Ammon's horn (tissue), 1 donor: ENCODE results near the gene ABCC4.
A peak's percentile ranks its signal among the peaks of the same experiment; 100 is the strongest.
"Not testable (repeated sequence)": the region's sequence is repeated elsewhere in the genome, so short reads cannot be mapped to it uniquely, and the experiment has no call there.

ENCODE experiments used
- DNase-seq: peaks from one replicate; pipeline ENCODE4 v3.0.0-alpha.2; 2016; ENCODE audit warnings: low spot score

Gene ABCC4

DNA sequence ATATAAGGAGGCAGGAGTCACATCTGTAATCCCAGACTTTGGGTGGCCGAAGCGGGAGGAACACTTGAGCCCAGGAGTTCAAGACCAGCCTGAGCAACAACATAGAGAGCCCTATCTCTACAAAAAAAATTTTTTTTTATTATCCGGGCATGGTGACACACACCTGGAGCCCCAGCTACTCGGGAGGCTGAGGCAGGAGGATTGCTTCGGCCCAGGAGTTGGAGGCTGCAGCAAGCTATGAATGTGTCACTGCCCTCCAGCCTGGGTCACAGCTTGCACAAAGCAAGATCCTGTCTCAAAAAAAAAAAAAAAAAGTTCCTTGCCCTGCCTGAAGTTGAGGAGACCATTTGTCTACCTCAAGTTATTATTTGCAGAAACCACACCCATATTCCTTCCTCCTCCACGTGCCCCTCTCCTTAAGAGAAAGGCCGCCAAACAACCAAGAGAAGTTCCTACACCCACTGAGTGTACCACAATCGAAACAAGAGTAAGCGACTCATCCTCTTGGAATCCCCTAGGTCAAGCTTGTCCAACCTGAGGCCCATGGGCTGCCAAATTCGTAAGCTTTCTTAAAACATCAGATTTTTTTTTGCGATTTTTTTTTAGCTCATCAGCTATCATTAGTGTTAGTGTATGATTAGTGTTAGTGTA, 2.2 kb downstream of the ABCC4 start:
- DNase-seq = no peak

DNA sequence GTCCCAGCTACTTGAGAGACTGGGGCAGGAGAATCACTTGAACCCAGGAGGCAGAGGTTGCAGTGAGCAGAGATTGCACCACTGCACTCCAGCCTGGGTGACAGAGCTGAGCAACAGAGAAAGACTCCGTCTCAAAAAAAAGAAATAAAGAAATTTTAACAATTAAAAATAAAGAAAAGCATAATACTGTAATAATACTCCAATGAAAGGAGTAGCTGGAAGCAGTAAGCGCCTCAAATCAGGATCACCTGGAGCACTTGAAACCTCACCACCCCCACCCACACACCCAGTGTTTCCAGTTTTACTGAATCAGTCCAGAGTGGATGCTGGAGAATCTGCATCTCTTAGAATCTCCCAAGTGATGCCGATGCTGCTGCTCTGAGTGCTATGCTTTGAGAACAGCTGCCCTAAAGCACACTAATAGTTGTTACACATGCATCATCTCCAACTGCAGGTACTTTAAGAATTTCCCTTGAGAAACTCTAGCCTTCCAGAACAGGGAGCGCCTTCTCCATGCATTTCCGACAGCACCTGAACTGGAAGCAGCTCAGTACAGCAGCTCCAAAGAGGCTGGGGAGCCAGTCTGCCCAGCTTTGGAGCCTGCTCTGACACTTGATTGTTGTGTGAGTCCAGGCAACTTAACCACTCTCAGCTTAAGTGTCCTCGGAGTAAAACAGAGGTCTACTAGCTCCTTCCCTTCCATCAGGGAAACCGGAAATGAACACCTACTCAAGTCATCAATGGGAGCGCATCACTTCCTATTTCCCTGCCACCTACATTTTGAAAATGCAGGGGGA, 2.9 kb downstream of the ABCC4 start:
- DNase-seq = no peak

DNA sequence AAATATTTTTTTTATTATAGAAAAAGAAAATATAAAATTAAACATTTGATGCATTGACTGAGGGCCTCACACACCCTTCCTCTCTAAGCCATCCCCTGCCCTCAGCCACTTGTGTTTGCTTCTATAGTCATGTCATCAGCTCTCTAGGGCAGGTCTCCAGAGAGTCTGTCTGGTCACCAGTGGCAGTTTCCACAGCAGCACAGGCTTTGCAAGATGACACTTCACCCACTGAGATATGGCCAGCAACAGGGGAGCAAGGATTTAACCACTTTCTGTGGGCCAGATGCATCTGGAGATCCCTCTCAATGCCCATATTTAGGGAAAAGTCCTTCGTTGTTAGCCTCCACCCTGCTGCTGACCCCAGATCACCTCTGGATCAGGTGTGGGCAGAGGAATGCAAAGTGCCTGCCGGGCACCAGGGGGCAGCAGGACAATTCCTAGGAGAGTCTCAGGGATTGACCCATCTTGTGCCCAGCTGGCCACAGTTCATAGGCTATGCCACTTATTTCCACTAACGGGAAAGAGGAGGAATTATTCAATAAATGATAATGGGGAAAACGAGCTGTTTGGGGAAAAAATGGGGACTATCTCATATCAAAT, 4.8 kb downstream of the ABCC4 start:
- DNase-seq = peak; percentile 41

DNA sequence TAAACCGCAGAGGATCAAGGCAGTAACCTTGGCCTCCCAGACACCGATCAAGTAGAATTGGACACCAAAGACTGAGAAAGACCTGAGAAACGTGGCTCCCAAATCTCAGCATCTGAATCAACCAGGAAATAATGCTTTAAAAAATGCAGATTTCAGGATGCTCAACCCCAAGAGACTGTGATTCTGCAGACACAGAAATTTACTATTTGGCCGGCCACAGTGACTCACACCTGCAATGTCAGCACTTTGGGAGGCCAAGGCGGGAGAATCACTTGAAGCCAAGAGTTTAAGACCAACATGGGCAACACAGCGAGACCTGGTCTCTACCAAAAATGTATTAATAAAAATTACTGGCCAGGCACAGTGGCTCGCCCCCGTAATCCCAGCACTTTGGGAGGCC, 6.2 kb downstream of the ABCC4 start:
- DNase-seq = no peak

DNA sequence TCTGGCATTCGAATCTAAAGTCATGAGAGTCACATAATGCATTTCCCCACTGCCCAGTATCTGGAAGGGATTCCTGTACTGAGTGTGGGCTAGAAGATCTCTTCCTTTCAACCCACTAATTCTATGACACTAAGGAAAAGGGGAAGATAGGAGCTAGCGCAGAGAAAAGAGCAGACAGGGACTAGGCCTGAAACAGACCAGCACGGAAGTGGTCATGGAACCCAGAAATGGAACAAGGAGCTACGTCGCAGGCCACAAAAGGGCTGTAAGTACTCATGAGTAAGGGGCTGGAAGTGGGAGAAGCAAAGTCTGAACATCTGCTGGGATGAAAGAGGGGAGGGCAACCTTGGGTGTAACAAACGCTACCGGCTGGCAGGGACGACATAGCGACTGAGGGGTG, 8.6 kb downstream of the ABCC4 start:
- DNase-seq = peak; percentile 70

DNA sequence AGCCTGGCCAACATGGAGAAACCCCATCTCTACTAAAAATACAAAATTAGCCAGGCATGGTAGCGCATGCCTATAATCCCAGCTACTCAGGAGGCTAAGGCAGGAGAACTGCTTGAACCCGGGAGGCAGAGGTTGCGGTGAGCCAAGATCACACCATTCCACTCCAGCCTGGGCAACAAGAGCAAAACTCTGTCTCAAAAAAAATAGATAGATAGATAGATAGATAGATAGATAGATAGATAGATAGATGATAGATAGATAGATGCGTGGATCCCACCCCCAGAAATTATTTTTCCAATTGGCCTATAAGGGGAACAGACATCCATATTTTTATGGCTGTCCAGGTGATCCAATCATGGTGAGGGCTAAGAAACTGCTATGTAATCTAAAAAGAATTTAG, 11.3 kb downstream of the ABCC4 start:
- not testable (repeated sequence) for DNase-seq

DNA sequence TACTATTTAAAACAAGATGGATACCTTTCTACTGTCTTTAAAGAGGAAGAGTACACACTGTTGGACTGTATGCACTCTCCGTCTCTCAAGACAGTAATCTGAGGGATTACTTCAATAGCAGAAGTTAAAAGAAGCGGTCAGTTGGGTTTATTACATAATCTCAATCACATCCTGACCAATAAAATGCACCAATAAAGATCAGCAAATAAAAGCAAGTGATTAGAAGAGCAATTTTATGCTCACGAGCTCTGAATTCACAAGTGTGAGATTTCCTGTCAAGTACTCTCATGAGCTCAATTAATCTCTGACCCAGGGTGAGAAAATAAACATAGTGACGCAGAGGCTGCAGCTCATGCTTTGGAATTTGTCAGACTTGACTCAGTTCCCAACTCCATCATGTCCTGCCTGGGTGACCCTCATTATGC, 12.2 kb downstream of the ABCC4 start:
- DNase-seq = no peak

DNA sequence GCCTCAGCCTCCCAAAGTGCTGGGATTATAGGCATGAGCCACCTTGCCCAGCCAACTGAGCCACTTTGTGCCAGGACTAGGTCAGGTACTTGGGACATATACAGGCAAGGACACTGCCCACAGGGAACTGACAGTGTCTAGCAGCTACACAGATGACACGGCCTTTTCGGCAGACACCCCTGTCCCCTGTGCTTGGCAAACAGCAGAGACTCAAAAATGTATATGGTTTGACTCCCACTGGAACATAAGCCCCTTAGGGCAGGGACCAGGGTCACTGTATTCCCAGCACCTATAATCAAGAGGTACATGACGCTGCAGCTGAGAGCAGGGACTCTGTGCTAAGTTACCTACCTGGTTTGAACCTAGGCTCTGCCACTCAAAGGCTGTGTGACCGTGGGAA, 16.8 kb downstream of the ABCC4 start:
- DNase-seq = no peak

DNA sequence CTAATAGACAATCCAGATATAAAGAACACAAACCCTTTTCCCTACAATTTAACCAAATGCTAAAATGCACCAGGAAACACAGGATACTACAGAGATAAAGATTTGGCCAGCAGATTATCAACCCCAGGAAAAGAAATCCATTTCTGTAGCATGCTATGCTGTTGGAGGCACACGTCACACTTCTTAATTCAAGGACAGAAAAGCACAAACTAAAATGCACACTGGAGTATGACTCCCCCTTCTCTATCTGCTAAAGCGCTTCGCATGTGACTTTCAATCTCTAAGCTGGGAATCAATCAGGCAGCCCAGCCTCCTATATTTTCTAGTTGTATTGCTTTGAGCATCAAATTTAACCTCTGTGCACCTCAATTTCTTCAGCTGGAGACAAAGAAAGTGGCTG, 22.2 kb downstream of the ABCC4 start:
- DNase-seq = no peak

DNA sequence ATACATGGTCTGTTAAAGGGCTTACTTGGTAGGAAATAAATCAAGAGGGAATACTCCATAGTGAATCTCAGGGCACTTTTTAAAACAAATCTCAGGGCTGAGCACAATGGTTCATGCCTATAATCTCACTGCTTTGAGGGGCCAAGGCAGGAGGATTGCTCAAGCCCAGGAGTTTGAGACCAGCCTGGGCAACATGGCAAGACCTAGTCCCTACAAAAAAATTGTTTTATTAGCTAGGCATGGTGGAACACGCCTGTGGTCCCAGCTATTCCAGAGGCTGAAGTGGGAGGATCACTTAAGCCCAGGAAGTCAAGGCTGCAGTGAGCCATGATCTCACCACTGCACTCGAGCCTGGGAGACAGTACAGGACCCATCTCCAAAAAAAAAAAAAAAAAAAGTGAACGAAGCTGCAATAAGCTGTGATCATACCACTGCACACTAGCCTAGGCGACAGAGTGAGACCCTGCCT, 25.2 kb downstream of the ABCC4 start:
- DNase-seq = no peak

DNA sequence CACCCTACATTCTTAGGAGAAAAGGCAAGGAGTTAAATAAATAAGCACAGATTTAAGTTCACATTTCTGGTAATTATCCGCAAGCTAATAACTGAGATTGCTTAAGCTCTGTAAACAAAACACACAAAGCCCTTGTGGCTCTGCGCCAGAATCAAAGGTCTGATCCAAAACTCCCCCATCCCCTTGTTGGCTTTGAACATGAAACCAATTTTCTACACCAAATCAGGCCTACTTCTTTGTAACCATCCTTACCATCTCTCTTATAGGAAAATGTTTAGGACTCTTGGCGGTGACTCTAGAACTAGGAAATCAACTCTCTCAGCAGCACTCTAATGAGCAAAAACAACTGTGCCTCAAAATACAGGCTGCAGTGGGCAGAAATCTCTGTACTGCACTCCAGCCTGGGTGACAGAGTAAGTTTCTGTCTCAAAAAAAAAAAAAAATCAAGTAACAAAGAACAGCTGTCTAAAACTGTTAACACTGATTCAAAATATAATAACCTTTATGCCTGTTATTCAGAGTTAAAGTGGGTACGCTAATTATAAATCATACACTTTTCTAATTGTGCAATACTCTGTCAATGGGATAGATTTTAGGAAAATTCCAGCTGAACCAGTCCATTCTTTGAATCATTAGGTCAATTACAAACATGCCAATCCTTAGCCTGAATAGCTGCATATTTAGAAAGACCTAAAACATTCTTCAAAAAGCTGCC, 25.8 kb downstream of the ABCC4 start:
- DNase-seq = no peak

DNA sequence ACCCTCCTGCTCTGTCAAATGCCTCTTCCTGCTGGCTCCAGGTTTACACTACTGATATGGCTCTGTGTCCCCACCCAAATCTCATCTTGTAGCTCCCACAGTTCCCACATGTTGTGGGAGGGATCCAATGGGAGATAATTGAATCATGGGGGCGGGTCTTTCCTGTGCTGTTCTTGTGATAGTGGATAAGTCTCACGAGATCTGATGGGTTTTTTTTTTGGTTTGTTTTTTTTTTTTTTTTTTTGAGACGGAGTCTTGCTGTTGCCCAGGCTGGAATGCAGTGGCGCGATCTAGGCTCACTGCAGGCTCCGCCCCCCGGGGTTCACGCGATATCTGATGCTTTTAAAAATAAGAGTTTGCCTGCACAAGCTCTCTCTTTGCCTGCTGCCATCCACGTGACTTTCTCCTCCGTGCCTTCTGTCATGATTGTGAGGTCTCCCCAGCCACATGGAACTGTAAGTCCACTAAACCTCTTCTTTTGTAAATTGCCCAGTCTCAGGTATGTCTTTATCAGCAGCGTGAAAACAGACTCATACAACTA, 27.6 kb downstream of the ABCC4 start:
- not testable (repeated sequence) for DNase-seq

DNA sequence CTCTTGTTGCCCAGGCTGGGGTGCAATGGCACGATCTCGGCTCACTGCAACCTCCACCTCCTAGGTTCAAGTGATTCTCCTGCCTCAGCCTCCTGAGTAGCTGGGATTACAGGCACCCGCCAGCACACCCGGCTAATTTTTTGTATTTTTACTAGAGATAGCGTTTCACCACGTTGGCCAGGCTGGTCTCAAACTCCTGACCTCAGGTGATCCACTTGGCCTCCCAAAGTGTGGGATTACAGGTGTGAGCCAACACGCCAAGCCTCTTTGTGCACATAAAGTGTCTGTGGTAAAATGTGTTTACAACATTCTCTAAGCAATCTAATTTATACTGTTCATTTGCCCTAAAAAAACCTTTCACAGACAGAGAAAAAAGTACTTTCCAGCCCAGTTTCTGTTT, 29.2 kb downstream of the ABCC4 start:
- DNase-seq = not testable (repeated sequence)

DNA sequence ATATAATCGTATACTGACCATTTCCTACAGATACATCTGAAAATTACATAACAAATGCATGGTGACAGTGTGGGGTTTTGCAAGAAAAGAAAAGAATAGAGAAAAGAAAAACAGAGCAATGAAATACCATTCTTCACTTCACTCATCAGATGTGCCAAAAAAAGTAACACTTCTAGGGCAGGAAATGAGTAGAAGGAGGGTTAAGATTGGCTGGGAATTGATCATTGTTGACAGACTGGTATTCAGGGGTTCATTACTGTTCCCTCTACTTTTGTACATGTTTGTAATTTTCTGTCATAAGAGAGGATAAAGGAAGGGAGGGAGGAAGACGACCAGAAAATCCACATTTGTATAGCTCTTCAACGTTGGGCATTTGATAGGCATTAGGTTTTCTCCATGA, 31.5 kb downstream of the ABCC4 start:
- no peak for DNase-seq

DNA sequence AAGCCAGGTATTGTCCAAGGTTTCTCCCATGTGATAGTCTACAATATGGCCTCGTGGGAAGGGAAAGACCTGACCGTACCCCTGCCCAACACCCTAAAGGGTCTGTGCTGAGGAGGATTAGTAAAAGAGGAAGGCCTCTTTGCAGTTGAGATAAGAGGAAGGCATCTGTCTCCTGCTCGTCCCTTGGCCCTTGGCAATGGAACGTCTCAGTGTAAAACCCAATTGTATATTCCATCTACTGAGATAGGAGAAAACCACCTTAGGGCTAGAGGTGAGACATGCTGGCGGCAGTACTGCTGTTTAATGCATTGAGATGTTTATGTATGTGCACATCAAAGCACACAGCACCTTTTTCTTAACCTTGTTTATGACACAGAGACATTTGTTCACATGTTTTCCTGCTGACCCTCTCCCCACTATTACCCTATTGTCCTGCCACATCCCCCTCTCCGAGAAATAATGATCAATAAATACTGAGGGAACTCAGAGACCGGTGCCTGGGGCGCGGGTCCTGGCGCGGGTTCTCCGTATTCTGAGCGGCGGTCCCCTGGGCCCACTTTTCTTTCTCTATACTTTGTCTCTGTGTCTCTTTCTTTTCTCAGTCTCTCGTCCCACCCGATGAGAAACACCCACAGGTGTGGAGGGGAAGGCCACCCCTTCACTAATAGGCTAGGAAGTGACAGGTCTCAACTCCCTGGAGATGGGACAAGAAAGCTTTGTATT, 32.7 kb downstream of the ABCC4 start:
- not testable (repeated sequence) for DNase-seq

DNA sequence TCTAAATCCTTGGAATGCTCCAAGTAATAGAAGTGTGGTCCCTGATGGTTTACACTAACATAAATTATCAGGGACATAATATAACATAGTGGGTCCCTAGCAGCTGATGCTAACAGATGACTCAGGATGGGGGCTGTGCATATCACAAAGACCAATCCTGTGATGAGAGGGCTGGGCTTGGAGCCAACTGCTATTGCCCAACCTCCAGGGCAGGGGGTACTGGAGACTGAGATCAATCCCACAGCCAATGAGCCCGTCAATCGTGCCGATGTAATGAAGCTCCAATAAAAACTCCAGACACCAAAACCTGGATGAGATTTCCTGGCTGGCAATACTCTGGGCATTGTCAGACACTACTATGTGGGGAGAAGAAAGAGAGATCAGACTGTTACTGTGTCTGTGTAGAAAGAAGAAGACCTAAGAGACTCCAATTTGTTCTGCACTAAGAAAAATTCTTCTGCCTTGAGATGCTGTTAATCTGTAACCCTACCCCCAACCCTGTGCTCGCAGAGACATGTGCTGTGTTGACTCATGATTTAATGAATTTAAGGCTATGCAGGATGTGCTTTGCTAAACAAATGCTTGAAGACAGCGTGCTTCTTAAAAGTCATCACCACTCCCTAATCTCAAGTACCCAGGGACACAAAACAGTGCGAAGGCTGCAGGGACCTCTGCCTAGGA, 33.4 kb downstream of the ABCC4 start:
- DNase-seq = no peak

DNA sequence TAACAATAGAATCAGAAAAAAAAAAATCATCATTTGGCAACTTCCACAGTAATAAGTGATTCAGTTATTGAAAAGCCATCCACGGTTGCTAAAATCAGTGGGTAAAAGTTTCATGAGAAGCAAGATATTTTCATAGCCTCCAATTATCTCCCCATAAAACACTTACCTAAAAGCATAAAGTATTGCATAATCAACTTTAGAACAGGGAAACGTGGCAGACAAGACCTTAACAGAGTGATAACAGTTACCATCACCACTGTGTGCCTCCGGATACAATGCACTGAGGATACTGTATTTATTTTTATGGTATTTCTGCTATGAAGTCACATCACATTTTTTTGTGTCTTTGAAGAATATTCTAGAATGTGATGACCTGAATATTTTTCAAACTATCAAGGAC, 37.0 kb downstream of the ABCC4 start:
- no peak for DNase-seq

DNA sequence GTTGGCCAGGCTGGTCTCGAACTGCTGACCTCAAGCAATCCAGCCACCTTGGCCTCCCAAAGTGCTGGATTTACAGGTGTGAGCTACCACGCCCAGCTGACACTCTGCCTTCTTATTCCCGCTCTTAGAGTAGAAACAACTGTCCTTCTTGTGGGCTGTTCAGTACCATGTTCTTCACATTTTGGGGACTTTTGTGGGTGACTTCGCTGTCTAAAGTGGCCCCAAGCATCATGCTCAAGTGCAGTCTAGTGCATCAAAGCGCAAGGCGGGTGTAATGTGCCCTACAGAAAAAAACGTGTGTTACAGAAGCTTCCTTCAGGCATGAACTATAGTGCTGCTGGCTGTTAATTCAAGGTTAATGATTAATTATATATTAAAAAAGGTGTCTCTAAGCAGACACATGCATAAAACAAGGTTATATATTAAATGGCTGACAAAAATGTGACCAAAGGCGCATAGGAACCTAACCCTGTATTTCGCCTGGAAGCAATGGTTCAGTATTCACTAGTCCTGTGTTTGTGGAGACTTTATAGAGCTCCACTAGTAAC, 38.3 kb downstream of the ABCC4 start:
- DNase-seq = no peak

DNA sequence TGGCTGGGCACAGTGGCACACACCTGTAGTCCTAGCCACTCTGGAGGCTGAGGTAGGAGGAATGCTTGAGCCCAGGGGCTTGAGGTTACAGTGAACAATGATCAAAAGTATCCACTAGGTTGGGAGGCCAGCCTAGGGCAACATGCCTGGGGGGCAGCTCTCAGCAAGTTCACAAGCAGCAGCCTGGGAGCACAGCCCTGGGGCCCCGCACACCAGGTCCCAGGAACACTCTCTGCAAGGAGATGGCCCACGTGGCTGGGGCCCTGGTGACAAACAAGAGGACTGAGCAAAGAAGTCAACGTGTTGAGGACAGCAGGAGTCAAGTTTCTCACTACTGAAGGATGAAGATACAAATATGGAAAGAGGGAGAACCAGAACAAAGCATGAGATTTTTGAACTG, 39.3 kb downstream of the ABCC4 start:
- no peak for DNase-seq

DNA sequence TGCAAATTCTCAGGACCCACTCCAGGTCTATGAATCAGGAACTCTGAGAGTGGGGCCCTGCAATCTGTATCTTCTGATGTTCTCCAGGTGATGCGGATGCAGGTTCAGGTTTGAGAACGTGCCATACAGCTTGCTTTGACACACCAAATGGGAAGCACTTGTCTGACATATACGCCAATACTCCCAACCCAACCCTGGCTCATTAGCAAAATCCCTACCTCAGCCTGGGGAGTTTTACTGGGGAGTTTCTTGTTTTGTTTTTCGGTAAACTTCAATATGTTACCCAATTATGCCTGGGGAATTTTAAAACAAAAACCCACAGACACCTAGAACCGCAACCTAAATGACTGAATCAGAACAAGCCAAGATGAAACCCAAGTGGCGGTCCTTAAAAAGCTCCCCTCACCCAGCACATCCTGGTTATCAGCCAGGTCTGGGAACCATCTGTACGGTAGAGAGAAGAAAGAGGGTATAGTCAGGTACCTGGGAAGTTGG, 41.2 kb downstream of the ABCC4 start:
- DNase-seq = no peak
